GM18858 (cell line): ENCODE results near the gene FITM2.

Source experiments
- ATAC-seq: cut with Tn5 transposase; IDR thresholded peaks from one replicate; pipeline ENCODE4 v1.9.1; 2021; ENCODE audit not compliant: unreplicated experiment

FITM2 gene

GRCh38 chr20:44284032-44284431, 27.0 kb downstream of the FITM2 start:
- no peak for ATAC-seq

- ATAC-seq, result no peak
Observed at GRCh38 chr20:44282192-44282591, 28.8 kb downstream of the FITM2 start.

- no peak for ATAC-seq
Observed at GRCh38 chr20:44280387-44280786, 30.6 kb downstream of the FITM2 start.

DNA sequence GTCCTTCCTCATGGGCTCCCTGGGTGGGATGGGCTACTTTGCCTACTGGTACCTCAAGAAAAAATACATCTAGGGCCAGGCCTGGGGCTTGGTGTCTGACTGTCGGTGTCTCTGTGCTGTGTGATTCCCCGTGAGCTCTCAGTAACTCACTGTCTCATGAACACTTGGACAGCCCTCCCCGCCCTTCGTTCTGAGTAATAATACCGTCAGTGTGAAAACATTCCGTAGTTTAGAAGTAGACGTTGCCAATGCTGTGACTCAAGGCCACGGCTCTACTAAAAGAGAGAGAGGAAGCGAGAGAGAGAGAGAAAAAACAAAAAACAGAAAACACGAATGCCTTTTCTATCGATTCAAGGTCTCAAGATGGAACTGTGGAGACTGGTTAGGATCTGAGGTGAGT, 31.8 kb downstream of the FITM2 start:
- no peak for ATAC-seq

DNA sequence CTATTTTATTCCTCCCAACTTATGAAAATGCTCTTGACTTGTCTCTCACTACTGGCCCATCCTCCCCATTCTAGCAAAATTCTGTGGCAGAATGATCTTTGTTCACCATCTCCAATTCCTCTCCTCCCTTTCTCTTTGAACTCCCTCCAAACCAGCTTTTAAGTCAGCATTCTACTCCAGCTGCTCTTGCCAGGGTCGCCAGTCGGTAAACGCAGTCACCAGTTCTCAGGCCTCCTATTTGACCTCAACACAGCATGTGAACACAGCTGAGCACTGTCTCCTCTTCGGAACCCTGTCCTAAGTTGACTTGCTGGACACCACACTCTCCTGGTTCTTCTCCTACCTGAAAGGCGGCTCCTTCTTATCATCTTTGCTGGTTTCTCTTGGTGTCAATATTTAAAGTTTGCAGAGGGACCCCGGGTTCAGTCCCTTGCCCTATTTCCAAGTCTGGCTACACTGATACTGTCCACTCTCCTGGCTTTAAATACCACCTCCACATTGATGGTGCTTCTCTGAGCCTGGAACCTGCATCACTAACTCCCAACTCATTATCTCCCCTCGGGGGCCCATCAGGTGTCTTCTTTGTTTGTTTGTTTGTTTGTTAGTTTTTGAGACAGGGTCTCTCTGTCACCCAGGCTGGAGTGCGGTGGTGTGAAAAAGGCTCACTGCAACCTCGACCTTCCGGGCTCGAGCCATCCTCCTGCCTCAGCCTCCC, 36.5 kb downstream of the FITM2 start:
- ATAC-seq, result no peak

DNA sequence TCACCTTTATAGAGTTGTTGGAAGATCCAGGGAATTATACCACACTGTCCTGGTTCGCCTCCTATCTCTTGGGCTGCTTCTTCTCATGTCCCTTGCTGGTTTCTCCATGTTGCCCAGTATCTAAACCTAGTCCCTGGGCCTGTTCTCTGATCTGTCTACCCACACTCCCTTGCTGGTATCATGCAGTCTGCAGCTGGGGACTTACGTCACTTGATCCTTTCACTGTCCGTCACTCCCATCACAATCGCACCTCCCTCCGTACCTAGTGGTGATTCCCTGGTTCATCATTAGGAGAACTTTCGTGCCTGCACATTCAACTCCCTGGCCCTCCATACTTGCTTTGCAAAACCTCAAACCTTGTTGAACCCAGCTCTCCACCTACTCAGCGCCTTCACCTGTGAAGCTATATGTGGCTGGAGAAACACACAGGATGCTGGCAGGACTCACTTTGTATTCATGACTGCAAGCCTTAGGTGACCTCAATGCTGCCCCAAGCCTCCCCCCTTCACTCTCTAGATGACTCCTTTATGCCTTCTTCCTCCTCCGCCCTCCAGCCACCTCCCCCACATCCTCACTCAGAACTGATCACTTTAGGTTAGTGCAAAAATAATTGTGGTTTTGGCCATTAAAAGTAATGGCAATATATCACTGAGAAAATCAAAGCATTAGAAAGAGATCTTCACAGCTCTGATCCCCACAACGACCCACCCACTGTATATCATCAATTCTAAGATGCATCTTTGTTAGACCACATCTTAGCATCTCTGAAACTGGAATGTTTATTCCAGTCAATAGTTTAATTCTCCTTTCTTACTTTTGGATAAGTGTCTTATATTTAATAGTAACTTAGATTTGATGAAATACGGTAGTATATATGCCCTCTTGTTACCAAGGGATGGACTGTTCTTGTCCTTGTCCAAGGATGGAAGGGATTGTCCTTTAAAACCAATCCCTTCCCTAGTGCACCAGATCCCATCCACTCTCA, 37.5 kb downstream of the FITM2 start:
- ATAC-seq, result no peak

DNA sequence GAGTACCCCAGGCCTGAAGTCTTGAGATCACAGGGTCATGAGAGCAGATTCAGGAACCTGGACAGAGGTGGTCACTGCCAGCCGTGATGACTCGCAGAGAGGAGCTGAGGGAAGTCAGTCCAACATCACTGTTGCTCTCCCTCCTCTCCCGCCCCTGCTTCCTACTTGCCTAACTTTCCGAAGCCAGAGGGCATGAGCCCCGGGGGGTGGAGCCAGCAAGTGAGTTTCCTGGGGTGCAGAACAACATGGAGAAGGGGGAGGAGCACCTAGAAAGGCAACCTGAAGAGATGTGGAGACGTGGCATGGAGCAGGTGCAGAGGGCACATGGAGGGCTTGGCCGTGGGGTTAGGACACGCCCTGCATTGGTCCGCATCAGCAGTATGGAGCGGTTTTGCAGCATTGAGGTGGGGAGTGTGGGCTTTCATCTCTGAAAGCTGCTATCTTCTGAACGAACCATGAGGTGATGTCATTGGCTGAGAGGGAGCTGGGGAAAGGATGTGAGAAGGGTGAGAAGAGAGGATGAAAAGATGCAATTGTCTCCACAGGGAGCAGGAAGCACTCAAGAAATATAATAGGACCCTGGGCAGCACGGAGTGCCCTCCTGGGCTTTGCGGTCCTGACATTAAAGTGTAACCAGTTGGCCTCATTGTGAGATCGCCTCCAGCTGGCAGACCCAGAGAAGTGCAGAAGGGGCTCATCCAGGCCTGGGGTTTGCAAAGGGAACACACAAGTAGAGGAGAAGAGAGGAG, 38.9 kb downstream of the FITM2 start:
- ATAC-seq, result no peak

GRCh38 chr20:44268802-44269201, 42.2 kb downstream of the FITM2 start:
- ATAC-seq, result no peak

GRCh38 chr20:44264287-44264686, 46.7 kb downstream of the FITM2 start:
- ATAC-seq, result no peak

DNA sequence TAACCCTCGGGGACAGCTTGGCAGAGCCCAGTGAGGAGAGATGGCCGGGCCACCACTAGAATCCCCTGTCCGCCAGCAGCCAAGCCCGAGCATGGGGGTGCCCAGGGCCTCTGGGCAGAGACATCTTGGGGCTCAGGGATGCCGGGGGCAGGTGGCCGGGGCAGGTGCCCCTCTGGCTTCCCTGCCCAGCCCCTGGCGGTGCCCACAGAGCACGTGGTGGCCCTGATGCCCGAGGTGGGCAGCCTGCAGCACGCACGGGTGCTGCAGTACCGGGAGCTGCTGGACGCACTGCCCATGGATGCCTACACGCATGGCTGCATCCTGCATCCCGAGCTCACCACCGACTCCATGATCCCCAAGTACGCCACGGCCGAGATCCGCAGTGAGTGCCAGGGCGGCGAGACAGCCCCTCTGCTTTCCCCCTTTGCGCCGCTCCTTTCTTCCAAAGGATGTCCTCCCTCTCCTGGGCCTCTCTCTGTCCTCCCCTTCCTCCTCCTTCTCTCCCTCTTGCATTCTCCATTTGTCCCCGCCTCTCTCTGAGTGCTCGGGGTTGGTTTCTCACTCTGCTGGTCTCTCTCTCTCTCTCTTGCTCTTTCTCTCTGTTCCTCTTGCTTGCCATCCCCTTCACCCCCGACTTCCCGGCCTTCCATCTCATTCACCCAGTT, 52.6 kb downstream of the FITM2 start:
- ATAC-seq, result no peak

DNA sequence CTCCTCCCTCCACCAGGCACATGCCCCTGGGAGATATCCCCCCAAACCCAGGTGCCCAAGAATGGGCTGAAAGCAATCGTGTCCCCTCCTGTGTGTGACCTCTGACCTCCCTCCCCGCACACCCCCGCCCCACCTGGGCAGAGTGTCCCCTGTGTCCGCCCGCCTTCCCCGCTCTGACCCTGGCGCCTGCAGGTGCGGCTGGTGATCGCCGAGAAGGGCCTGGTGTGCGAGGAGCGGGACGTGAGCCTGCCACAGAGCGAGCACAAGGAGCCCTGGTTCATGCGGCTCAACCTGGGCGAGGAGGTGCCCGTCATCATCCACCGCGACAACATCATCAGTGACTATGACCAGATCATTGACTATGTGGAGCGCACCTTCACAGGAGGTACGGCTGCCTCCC, 54.0 kb downstream of the FITM2 start:
- no peak for ATAC-seq

DNA sequence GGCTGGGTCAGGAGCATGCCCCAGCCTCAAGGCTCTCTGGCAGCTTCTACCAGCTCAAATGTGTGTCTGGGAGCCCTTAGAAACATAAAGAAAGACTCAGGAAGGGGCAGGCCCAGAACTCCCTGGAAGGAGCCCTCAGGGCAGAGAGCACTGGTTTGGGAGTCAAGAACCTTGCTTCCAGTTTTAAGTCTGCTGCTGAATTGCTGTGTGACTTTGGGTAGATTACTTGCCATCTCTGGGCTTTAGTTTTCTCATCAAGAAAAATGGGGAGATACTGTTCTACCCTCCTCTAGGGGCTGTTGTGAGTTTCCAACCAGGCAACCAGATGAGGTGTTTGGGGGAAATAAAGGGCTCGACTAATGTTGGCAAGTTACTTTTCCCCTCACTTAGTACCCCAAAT, 55.1 kb downstream of the FITM2 start:
- no peak for ATAC-seq

DNA sequence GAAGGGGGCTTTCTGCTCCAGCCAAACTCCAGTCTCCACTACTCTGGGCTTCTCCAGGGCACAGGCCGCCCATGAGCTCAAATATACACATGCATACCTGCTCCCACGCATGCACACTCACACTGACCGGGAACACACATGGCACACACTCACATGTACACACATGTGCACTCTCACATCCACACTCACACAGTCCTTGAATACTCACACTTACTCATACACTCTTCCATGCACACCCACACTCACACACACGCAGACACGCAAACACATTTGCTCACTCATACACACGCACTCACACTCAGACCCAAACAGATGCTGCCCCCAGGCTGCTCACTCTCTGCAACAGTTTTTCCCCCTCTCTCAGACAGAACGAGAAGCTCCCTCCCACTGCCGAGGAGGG, 56.9 kb downstream of the FITM2 start:
- no peak for ATAC-seq

DNA sequence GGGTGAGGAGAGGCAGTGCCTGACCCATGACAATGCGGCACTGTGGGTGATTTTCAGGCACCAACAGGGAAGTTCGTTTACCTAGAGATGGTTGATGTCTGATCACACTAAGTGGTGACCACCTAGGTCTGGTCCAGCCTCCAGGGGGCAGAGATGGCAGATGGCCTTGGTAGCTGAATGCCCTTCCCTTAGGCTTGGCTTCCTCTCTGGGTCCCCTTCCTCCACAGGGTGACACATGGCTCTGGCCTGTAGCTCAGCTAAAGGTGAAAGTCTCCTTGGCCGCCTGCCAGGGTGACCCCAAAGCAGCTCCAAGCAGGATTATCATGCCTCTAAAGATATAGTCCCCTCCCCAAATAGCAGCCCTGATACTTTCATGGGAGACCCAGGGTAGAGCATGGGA, 57.5 kb downstream of the FITM2 start:
- no peak for ATAC-seq
